ENCODE measurements around the gene VTN.
A peak's percentile ranks its signal among the peaks of the same experiment; 100 is the strongest.

VTN gene

GRCh38 chr17:28370035-28370743 lies at the start of gene VTN:
Gene VTN (minus strand): TSS chr17:28370307. CDS start chr17:28370203, 104 bp downstream.
- DNase-seq (ENCODE audit: low read depth in 2 of 3, low spot score in 1 of 3) = no peak

- peak; percentile 24 to 50 (median 35) for DNase-seq (ENCODE audit: low read depth in 2 of 3, low spot score in 1 of 3)
Measured at GRCh38 chr17:28416703-28417311, 46.7 kb upstream of the VTN start.

GRCh38 chr17:28415886-28416285 lies 45.8 kb upstream of the VTN start:
- no peak for DNase-seq (ENCODE audit: low read depth in 2 of 3, low spot score in 1 of 3)

- DNase-seq (ENCODE audit: low read depth in 2 of 3, low spot score in 1 of 3) = no peak
Measured at GRCh38 chr17:28413804-28414203, 43.7 kb upstream of the VTN start.

- no peak for DNase-seq (ENCODE audit: low read depth in 2 of 3, low spot score in 1 of 3)
Measured at GRCh38 chr17:28412099-28412498, 42.0 kb upstream of the VTN start.

GRCh38 chr17:28407974-28408306 lies 37.8 kb upstream of the VTN start:
- DNase-seq (ENCODE audit: low read depth in 2 of 3, low spot score in 1 of 3) = no peak

DNA sequence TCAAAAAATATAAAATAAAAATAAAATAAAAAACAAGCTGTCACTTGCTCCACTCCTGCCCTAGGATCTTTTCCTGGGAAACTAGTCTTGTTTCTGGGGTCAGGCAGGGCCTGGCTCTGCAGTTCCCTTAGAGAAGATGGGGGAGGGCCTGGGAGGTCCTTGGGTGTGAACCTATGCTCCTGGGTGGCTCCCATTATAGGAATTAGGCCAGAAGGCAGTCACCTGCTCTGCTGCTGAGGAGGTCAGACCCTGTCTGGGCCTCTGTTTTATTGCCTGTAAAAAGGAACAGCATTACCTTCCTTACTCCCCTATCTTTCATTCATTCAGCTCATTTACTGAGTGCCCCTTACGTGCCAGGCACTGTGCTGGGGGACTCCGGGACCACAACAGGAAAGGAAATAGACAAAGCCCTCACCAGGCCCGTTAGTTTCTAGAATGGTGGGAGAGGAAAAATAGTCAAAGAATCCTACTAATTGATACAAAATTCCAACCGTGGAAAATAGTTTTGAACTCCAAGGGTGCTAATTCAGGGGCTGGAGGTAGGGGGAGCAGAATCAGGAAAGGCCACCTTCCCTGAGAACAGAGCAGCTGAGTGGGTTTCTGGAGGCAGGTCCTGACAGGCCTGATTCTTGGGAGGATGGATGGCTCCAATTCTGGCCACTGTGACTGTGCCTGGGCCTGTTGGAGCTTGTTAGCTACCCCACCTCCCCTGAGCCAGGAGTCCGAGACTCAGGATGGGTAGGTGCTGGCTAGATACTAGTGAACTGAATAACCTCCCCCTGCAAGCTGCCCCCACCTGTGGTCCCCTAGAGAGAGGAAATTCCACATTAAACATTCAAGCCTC lies 37.2 kb upstream of the VTN start:
- DNase-seq (ENCODE audit: low read depth in 2 of 3, low spot score in 1 of 3) = no peak

- DNase-seq (ENCODE audit: low read depth in 2 of 3, low spot score in 1 of 3) = no peak
Measured at GRCh38 chr17:28406473-28406814, 36.3 kb upstream of the VTN start.

DNA sequence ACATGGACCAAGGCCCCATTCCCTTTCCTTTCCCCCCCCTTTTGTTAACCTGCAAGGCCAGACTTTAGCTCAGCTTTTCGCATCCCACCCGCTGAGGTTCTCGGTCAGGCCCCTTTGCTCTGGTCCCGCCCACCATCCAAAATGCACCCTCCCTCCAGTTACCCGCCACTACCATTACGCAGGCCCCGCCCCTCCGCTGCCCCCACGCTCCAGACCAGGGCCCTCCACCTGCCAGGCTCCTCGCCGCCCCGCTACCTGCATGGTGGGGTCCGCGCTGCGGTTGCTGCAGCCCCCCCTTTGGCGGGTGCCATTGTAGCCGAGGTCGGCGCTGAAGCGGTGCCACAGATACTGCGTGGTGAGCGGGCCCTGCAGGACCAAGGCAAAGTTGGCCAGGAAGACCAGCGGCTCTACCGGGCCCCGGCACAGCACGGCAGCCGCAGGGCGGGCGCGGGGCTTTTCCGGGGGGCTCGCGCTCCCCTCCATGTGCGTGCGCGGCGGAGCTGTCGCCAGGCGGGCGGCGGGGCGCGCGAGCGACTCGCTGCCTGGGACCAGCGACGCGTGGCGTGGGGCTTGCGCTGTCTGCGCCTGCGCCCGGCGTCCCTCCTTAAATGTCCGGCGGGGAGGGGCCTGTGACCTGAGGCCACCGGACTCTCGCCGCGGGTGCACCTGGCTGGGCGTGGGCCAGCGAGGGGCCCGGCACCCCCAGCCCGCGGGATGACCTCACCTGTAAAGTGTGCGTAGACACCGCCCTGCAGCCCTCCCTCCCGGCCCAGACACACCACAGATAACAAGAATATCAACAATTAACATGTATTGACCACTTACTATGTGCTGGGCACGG lies 35.7 kb upstream of the VTN start, which contains the start of gene SLC46A1:
SLC46A1 (minus strand) TSS at position 581 of the 841 bp plus-strand sequence; CDS start at position 483, 98 bp downstream.
- DNase-seq (ENCODE audit: low read depth in 2 of 3, low spot score in 1 of 3) = peak in 2 of 3 donors; percentile 55 to 56

DNA sequence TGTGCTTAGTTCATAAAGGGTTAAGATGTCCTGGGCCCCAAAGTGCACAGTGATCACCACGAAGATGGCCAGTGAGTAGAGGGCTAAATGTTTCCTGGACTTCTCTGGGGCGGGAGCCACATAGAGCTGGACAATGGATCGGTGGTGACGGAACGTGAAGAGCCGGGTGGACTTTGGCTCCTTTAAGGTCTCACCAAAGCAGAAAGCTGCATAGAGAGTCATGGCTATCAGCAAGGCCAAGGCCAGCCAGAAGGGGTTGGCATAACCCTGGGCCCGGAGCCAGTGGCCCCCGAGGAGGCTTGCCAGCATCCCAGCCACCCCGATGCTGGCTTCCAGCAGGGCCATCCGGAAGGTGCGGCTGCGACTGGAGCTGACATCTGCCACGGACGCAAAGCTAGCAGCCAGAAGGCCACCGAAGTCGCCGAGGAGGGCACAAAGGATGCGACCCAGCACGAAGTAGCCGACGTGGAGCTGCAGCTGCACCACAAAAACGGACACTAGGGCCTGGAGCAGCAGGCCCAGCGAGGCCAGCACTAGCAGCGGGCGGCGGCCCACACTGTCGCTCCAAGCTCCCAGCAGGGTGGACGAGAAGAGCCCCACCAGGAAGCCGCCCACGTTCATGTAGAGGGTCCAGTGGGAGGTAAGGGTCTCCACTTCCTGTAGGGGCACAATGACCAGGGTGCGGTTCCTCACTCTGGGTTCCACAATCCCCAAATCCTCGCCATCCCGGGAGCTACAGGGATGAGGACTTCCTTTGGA lies 34.9 kb upstream of the VTN start:
- DNase-seq (ENCODE audit: low read depth in 2 of 3, low spot score in 1 of 3) = no peak

DNA sequence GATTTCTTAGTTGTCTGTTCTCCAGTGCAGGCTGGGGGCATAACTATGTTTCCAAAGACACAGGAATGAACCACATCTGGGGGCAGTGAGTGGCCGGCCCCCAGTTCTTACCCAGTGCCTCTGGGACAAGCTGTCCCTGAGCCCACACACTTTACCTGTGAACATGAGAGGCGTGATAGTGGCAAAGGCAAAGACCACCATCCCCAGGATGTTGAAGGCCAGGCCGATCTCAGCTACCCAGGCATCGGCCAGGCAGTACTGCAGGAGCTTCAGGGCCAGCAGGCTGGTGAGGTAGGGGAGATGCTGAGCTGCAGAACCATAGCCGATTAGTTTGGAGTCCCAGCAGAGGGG lies 34.3 kb upstream of the VTN start:
- no peak for DNase-seq (ENCODE audit: low read depth in 2 of 3, low spot score in 1 of 3)

DNA sequence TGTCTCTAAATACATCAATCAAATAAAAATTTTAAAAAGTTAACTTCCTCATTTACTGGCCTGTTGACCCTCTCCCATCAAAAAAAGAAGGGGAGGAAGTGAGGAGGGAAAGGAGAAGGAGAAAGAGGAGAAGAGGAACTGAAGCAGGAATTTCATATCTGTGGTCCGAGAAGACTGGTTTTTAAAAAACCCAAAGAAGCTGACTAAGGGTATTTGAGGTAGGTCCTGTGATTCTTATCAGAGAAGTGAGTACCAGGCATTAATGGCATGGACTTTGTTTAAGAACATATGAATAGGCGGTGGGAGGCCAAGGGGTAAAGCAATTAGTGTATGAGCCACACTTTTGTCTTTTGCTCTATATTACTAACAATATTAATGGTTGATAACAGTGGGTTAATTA lies 33.9 kb upstream of the VTN start:
- DNase-seq (ENCODE audit: low read depth in 2 of 3, low spot score in 1 of 3) = no peak

GRCh38 chr17:28402844-28403243 lies 32.7 kb upstream of the VTN start:
- DNase-seq (ENCODE audit: low read depth in 2 of 3, low spot score in 1 of 3) = no peak

GRCh38 chr17:28402224-28402630 lies 32.1 kb upstream of the VTN start:
- DNase-seq (ENCODE audit: low read depth in 2 of 3, low spot score in 1 of 3) = no peak

DNA sequence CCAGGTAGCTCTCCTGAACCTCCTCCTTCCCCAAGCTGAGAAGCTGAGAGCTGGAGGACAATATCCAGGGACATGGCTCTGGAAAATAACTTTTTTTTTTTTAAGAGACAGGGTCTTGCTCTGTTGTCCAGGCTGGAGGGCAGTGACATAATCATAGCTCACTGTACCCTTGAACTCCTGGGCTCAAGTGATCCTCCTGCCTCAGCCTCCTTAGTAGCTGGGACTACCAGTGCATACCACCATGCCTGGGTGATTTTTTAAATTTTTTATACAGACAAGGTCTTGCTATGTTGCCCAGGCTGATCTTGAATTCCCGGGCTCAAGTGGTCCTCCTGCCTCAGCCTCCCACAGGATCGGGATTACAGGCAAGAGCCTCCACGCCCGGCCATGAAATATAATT lies 29.7 kb upstream of the VTN start:
- no peak for DNase-seq (ENCODE audit: low read depth in 2 of 3, low spot score in 1 of 3)

DNA sequence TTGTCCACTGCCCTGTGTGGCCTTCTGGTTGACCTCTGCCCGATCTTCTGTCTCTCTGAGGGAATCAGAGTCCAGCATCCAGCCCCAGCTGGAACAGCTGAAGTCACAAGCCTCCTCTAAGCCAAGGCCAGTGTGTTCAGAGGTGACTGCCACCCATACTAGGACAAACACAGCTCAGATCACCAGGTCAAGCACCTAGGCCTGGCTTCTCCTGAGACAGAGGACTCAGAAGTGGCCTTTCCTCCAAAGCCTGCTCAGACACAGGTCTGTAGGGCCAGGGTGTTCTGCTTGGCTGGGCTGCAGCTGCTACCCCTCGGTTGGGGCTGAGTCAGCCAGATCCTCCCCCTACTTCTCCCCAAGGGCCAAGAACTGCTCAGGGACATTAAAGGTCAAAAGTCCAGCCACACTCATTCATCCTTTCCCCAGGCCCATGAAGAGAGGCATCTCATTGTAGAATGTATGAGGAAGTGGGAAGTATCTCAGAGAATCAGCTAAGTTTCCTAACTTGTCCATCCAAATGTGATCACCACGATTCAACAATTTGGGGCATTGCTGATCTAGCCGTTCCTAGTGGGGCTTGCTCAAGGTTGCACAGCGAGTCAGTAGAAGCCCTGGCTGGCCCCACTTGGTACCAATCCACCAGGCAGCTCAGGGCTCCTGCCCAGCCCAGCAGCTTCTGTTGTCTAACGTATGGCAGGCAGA lies 28.3 kb upstream of the VTN start:
- no peak for DNase-seq (ENCODE audit: low read depth in 2 of 3, low spot score in 1 of 3)

GRCh38 chr17:28397687-28398279 lies 27.7 kb upstream of the VTN start:
- no peak for DNase-seq (ENCODE audit: low read depth in 2 of 3, low spot score in 1 of 3)

DNA sequence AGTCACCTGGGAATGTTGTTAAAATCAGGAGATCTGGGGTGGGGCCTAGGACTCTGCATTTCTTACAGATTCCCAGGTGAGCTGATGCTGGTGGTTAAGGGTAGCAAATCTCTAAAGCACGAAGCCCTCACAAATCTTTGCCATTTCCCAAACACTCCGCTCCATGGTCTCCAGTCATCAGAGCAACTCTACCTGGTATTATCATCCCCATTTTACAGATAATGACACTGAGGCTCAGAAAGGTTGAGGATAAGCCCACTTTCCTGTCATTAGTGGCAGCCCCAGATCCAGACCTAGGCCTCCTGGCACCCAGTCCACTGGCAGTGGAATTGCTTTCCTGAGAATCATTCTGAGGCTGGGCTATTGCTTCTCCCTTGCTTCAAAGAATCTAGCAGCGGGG lies 27.2 kb upstream of the VTN start:
- DNase-seq (ENCODE audit: low read depth in 2 of 3, low spot score in 1 of 3) = no peak

DNA sequence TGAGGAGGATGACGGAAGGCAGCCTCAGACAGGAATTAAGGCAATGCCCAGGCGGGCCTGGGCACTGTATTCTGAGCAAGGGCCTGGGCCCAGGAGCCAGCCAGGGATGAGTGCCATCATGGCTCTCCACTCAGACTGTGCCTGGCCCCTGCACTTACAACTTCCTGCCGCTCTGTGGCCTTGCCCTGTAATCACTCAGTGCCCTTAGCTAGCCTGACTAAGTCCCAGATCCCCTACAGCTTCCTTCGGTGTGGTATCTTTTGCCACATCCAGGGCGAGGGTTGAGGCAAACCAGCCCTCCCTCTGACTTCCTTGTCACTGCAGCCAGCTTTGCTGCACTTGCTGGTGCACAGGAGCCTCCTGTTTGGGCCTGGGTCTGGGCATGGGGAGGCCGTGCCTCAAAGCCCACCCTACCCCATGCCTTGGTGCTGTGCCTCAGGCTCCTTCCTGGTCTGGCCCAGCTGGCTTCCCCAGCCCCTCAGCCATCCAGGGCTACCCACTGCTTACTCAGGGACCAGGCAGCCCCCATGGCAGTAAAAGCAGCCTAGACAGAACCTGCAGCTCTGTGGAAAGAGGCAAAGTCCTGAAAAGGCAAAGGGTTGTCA lies 26.6 kb upstream of the VTN start:
- no peak for DNase-seq (ENCODE audit: low read depth in 2 of 3, low spot score in 1 of 3)
